ENCODE results near the gene ZNF320. TPM values are rescaled to one million over a fixed set of nuclear protein-coding genes. Genes with fewer than 3 reads are reported as not detected.
"Not testable (repeated sequence)": the region's sequence is repeated elsewhere in the genome, so short reads cannot be mapped to it uniquely, and the experiment has no call there.

The ZNF320 gene
- total RNA-seq, 1 donor from 2014 or later, result 33.5 TPM

DNA sequence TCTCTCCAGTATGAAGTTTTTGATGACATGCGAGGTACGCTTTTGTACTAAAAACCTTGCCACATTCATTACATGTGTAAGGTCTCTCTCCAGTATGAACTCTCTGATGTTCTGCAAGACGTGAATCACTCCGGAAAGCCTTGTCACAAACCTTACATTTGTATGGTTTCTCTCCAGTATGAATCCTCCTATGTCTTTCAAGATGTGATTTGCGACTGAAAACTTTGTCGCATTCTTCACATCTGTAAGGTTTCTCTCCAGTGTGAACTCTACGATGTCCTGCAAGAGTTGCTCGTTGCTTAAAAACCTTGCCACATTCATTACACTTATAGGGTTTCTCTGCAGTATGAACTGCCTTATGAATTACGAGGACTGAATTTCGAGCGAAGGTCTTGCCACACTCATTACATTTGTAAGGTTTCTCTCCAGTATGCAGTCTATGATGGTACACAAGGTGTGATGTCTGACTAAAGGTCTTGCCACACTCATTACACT lies 16.5 kb downstream of the ZNF320 start:
- Mint-ChIP-seq H3K4me3 (no peak overlapping the region), H3K27me3 (no peaks in the 10 kb centered on the region), H3K27ac (no peak overlapping the region), H3K36me3 (peaks cover 70% of the 10 kb centered on the region), H3K9me3 (peaks cover 19% of the 10 kb centered on the region), H3K4me1 (ENCODE audit: unreplicated experiment) (no peaks in the 10 kb centered on the region)
- DNase-seq (ENCODE audit: extremely low spot score, unreplicated experiment), result no peak
- TF ChIP-seq, protein P1, sequence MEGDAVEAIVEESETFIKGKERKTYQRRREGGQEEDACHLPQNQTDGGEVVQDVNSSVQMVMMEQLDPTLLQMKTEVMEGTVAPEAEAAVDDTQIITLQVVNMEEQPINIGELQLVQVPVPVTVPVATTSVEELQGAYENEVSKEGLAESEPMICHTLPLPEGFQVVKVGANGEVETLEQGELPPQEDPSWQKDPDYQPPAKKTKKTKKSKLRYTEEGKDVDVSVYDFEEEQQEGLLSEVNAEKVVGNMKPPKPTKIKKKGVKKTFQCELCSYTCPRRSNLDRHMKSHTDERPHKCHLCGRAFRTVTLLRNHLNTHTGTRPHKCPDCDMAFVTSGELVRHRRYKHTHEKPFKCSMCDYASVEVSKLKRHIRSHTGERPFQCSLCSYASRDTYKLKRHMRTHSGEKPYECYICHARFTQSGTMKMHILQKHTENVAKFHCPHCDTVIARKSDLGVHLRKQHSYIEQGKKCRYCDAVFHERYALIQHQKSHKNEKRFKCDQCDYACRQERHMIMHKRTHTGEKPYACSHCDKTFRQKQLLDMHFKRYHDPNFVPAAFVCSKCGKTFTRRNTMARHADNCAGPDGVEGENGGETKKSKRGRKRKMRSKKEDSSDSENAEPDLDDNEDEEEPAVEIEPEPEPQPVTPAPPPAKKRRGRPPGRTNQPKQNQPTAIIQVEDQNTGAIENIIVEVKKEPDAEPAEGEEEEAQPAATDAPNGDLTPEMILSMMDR (conservative IDR thresholded peaks at IDR 0.05), result no peak

DNA sequence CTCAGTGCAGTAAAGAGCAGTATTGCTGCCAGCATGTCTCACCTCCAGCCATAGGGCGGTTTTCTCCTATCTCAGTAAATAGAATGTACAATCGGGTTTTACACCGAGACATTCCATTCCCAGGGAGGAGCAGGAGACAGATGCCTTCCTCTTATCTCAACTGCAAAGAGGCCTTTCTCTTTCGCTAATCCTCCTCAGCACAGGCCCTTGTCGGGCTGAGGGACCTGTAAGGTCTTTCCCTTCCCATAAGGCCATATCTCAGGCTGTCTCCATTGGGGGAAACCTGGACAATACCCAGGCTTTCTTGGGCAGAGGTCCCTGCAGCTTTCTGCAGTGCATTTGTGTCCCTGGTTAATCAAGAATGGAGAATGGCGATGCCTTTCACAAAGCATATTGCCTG lies 24.4 kb downstream of the ZNF320 start:
- peak overlapping the region; percentile 12 for H3K27ac Mint-ChIP-seq
- not testable (repeated sequence) for DNase-seq (ENCODE audit: extremely low spot score, unreplicated experiment); H3K27me3 Mint-ChIP-seq; H3K4me1 Mint-ChIP-seq (ENCODE audit: unreplicated experiment); H3K4me3 Mint-ChIP-seq; H3K9me3 Mint-ChIP-seq
- H3K36me3 Mint-ChIP-seq, result peaks cover 21% of the 10 kb centered on the region

- DNase-seq (ENCODE audit: extremely low spot score, unreplicated experiment), result no peak
- Mint-ChIP-seq H3K27ac (no peak overlapping the region), H3K27me3 (no peaks in the 10 kb centered on the region), H3K9me3 (no peaks in the 10 kb centered on the region), H3K36me3 (peaks cover 15% of the 10 kb centered on the region), H3K4me1 (ENCODE audit: unreplicated experiment) (no peaks in the 10 kb centered on the region), H3K4me3 (no peak overlapping the region)
- TF ChIP-seq, protein P1 (conservative IDR thresholded peaks at IDR 0.05), result no peak
These were observed 26.0 kb downstream of the ZNF320 start for GRCh38 chr19:52871466-52871865.

DNA sequence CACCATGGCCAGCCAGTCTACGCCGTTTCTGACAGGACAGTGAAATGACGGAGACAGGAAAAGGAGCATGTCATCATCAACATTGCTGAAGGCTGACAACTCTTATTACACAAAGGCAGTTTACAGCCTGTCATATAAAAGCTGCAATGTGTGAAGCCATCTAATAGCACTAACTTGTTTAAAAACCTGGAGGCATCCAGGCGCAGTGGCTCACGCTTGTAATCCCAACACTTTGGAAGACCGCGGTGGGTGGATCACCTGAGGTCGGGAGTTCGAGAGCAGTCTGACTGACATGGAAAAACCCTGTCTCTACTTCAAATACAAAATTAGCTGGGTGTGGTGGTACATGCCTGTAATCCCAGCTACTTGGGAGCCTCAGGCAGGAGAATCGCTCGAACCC lies 29.4 kb downstream of the ZNF320 start:
- DNase-seq (ENCODE audit: extremely low spot score, unreplicated experiment); H3K27me3 Mint-ChIP-seq; H3K27ac Mint-ChIP-seq; H3K4me3 Mint-ChIP-seq; H3K4me1 Mint-ChIP-seq (ENCODE audit: unreplicated experiment); H3K9me3 Mint-ChIP-seq: not testable (repeated sequence)
- H3K36me3 Mint-ChIP-seq, result peaks cover 12% of the 10 kb centered on the region

GRCh38 chr19:52857378-52858191 lies 39.9 kb downstream of the ZNF320 start, which contains the start of gene ZNF468:
Gene ZNF468, minus strand, starts transcription at chr19:52857619. Its CDS starts 3,347 bp downstream, at chr19:52854272.
- Mint-ChIP-seq H3K4me1 (ENCODE audit: unreplicated experiment) (peaks cover 18% of the 10 kb centered on the region), H3K4me3 (peak within 1 kb of the TSS; percentile 97), H3K27ac (peak within 1 kb of the TSS; percentile 85)
- H3K36me3 Mint-ChIP-seq, H3K9me3 Mint-ChIP-seq, H3K27me3 Mint-ChIP-seq: not testable (repeated sequence)
- peak; percentile 82 for DNase-seq (ENCODE audit: extremely low spot score, unreplicated experiment)

- H3K27me3 Mint-ChIP-seq; DNase-seq (ENCODE audit: extremely low spot score, unreplicated experiment); H3K9me3 Mint-ChIP-seq; H3K36me3 Mint-ChIP-seq: not testable (repeated sequence)
- peak overlapping the region; percentile 85 for H3K27ac Mint-ChIP-seq
- H3K4me1 Mint-ChIP-seq (ENCODE audit: unreplicated experiment), result peaks cover 18% of the 10 kb centered on the region
- H3K4me3 Mint-ChIP-seq, result peak overlapping the region; percentile 97
These were observed 40.7 kb downstream of the ZNF320 start for GRCh38 chr19:52856540-52857377.

Other genes starting within 250 kb of the ZNF320 start
- 24.7 and 27.3 TPM in 2 replicates for gene ZNF611, start 162.6 kb downstream of the ZNF320 start, total RNA-seq (ENCODE audit: low replicate concordance)
- 12.5 and 28.8 TPM in 2 replicates for gene ZNF600, start 110.8 kb downstream of the ZNF320 start, total RNA-seq (ENCODE audit: low replicate concordance)
- 23.0 and 40.0 TPM in 2 replicates for gene ZNF28, start 76.0 kb downstream of the ZNF320 start, total RNA-seq (ENCODE audit: low replicate concordance)
- 32.4 and 45.1 TPM in 2 replicates for gene ZNF468, start 40.0 kb downstream of the ZNF320 start, total RNA-seq (ENCODE audit: low replicate concordance)
- 8.9 and 12.5 TPM in 2 replicates for gene ZNF888, start 25.8 kb upstream of the ZNF320 start, total RNA-seq (ENCODE audit: low replicate concordance)
- gene ZNF816, start 65.2 kb upstream of the ZNF320 start, total RNA-seq (ENCODE audit: low replicate concordance), result 17.2 and 18.1 TPM in 2 replicates
- gene ERVV-1, start 116.3 kb upstream of the ZNF320 start, total RNA-seq (ENCODE audit: low replicate concordance), result 0.17 and 0.50 TPM in 2 replicates
- 0.53 and 2.2 TPM in 2 replicates for gene ERVV-2, start 147.1 kb upstream of the ZNF320 start, total RNA-seq (ENCODE audit: low replicate concordance)
- gene ZNF160, start 205.8 kb upstream of the ZNF320 start, total RNA-seq (ENCODE audit: low replicate concordance), result 30.7 and 35.9 TPM in 2 replicates
- 15.5 and 15.6 TPM in 2 replicates for gene ZNF415, start 235.3 kb upstream of the ZNF320 start, total RNA-seq (ENCODE audit: low replicate concordance)